22Rv1 (cell line): ENCODE measurements around the gene MCF2.

Experiments used
- H3K27ac ChIP-seq: fragments of 450-650 bp; 2 replicates; pipeline ENCODE4 v1.5.1; 2017
- CTCF ChIP-seq: fragments of 450-650 bp; IDR thresholded peaks from 2 replicates; pipeline ENCODE4 v1.5.1; 2017; ENCODE audit warnings: mild to moderate bottlenecking
- ZFX ChIP-seq: fragments of 450-650 bp; IDR thresholded peaks from 2 replicates; pipeline ENCODE4 v1.6.1; 2017; ENCODE audit warnings: antibody characterized with exemption, borderline replicate concordance

Gene MCF2

GRCh38 chrX:139708067-139708466 lies at the start of gene MCF2:
MCF2 (minus strand) TSS chrX:139708167; CDS start chrX:139651744, 56,423 bp downstream.
- TF ChIP-seq CTCF (no peak), ZFX (no peak)
- H3K27ac ChIP-seq = no peak within 1 kb of the TSS

GRCh38 chrX:139751053-139751452 lies 43.1 kb upstream of the MCF2 start:
- TF ChIP-seq ZFX = no peak
- TF ChIP-seq CTCF = no peak
- H3K27ac ChIP-seq = no peak overlapping the region

- no peak for TF ChIP-seq ZFX
- H3K27ac ChIP-seq = no peak overlapping the region
These were observed 42.4 kb upstream of the MCF2 start for GRCh38 chrX:139750390-139750789.

- no peak overlapping the region for H3K27ac ChIP-seq
- TF ChIP-seq ZFX (no peak), CTCF (no peak)
These were observed 31.2 kb upstream of the MCF2 start for GRCh38 chrX:139739138-139739537.

GRCh38 chrX:139738581-139738980 lies 30.6 kb upstream of the MCF2 start:
- TF ChIP-seq ZFX (no peak), CTCF (no peak)
- H3K27ac ChIP-seq = no peak overlapping the region

- no peak overlapping the region for H3K27ac ChIP-seq
- TF ChIP-seq ZFX (no peak), CTCF (no peak)
These were observed 28.2 kb upstream of the MCF2 start for GRCh38 chrX:139736151-139736550.

GRCh38 chrX:139734996-139735395 lies 27.0 kb upstream of the MCF2 start:
- TF ChIP-seq CTCF = no peak
- TF ChIP-seq ZFX = no peak
- H3K27ac ChIP-seq = no peak overlapping the region

GRCh38 chrX:139725720-139726119 lies 17.8 kb upstream of the MCF2 start:
- no peak for TF ChIP-seq CTCF
- TF ChIP-seq ZFX = no peak
- H3K27ac ChIP-seq = no peak overlapping the region
